Thyroid gland (tissue), 4 donors: ENCODE measurements around the gene FBLN5.

Source experiments
- POLR2A ChIP-seq, 2 donors: fragments of 450-650 bp; IDR thresholded peaks; one replicate each; pipeline ENCODE4 v1.6.1; 2017; ENCODE audit warnings: antibody characterized with exemption in 2 of 2, mild to moderate bottlenecking in 2 of 2, moderate library complexity in 1 of 2
- TF ChIP-seq, protein P1 (sequence below), 6 experiments: fragments of 200-600 bp in 3 of 6; fragments of 450-650 bp in 3 of 6; sonication (generic) in 3 of 6; IDR thresholded peaks; one replicate each; pipeline ENCODE4 v1.5.1; 2016 to 2019; ENCODE audit warnings: antibody characterized with exemption in 6 of 6, mild to moderate bottlenecking in 2 of 6, inconsistent platforms in 1 of 6, moderate library complexity in 1 of 6

DNA sequence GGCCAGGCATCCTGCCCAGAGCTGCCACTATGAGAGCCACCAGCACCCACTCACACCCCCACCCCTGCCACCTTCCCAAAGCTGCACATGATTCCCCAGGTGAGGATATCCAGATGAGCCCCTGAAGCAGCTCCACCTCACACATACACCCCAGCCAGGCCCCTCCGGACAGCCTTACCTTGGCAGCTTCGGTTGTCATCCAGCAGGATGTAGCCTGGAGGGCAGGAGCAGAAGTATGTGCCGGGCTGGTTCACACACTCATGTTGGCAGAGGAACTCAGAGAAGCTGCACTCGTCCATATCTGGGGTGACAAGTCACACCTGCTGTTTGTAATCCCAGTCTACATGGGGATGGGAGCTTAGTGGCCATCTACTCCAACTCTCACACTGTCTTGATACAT is 64.7 kb downstream of the FBLN5 start:
- TF ChIP-seq POLR2A (IDR thresholded peaks at IDR 0.05) = no peak
- TF ChIP-seq, protein P1, sequence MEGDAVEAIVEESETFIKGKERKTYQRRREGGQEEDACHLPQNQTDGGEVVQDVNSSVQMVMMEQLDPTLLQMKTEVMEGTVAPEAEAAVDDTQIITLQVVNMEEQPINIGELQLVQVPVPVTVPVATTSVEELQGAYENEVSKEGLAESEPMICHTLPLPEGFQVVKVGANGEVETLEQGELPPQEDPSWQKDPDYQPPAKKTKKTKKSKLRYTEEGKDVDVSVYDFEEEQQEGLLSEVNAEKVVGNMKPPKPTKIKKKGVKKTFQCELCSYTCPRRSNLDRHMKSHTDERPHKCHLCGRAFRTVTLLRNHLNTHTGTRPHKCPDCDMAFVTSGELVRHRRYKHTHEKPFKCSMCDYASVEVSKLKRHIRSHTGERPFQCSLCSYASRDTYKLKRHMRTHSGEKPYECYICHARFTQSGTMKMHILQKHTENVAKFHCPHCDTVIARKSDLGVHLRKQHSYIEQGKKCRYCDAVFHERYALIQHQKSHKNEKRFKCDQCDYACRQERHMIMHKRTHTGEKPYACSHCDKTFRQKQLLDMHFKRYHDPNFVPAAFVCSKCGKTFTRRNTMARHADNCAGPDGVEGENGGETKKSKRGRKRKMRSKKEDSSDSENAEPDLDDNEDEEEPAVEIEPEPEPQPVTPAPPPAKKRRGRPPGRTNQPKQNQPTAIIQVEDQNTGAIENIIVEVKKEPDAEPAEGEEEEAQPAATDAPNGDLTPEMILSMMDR (IDR thresholded peaks at IDR 0.05) = no peak
